HTR-8/SVneo (cell line): Measurements from ENCODE around the gene TGFB2.

ENCODE experiments used
- DNase-seq: peaks from one replicate; pipeline ENCODE4 v3.0.0; 2011; ENCODE audit warnings: low spot score, mixed read lengths; ENCODE audit not compliant: insufficient read length
- FAIRE-seq: peaks from 2 replicates; lab custom pipeline; 2011; peaks lifted over from hg19 to GRCh38; lab: Jason Lieb, UNC

TGFB2 gene

DNA sequence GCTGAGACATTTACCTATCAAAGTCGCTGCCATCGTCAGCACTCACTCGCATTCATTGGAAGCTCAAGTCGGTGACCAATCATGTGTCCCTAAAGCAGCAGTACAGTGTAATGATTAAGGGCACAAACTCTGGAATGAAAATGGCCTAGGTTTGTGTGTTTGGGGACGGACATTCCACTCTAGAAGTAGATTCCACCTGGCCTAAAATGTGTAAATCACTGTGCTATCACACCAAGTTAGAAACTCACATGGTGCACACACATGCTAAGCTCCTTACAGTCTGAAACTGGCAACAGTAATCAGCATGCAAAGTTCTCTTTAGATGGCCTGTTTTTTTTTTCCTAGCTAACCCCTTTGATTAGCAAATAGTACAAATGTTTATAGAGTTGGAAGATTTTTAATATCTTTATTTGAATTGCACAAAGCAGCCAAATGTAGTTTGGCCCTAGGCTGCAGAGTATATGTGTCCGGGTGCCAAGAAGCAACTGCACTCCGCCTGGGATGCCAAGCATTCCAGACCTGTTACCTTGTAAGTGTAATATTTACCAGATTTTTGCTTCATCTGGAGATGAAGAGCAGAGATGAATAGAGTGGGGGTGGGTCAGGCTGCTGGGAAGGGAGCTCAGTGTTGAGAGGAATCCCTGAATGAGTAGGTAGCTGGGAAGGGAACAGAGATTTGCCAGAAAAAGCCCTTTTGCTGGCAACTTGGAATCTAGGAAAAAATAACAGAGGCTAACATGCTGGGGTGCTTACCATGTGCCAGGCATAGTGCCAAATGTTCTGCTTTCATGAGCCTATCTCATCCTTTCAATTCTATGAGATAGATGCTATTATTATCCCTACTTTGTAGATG is 35.2 kb downstream of the TGFB2 start:
- peak; percentile 63 for FAIRE-seq
- DNase-seq: peak; percentile 74

DNA sequence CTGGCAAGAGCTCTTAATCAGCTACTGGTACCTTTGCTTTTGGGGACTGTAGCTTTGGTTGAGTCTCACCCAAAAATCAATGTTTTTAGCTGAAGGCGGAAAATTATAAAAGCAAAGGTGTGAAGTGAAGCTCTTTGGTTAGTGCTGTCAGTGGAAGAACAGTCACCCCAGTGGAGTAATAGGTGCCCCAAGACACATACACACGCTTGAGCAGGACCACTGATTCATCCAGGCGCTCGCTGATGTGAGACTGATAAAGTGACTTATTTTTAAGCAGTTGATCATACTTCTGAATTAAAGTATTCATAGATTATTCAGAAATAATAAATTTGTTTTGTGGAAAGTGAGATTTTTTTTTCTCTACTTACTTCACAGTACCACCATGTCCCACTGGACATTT is 37.1 kb downstream of the TGFB2 start:
- DNase-seq (no peak), FAIRE-seq (no peak)

DNA sequence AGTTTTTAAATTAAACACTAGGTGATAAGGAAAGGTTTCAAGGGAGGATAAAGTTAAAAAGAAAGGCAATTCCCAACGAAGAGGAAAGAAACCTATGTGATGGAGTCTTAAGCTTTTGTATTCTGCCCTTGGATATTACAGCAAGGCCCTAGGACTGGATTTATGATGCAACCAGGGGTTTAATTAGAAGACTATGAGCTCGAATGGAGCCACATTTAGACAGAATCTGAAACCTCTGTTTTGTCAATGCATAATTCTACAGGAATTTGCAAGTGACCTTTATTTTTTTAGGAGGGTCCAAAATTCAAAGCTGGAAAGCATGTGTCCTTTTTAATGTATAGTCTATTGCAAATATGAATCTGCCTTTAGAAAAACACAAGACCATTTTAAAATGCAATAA is 37.9 kb downstream of the TGFB2 start:
- DNase-seq: no peak

DNA sequence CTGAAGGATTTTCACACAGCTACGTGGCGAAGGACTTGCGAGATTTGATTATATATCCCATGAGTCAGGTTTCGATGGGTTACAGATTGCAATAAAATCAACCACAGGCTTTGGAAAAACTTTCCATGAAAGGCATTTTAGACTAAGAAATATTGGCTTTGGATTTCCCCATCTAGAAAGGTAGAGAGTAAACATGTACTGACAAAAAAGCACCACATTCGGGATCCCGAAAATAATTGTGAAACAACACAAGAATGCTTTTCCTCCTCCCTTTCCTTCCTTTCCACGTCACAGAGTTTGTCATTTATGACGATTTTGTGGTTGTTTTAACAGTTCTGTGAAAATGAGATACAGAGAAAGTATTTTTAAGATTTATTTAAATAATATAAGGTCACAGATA is 38.5 kb downstream of the TGFB2 start:
- no peak for DNase-seq
- no peak for FAIRE-seq

More for the DNA sequence above, 37.9 kb downstream of the TGFB2 start:
- no peak for FAIRE-seq

DNA sequence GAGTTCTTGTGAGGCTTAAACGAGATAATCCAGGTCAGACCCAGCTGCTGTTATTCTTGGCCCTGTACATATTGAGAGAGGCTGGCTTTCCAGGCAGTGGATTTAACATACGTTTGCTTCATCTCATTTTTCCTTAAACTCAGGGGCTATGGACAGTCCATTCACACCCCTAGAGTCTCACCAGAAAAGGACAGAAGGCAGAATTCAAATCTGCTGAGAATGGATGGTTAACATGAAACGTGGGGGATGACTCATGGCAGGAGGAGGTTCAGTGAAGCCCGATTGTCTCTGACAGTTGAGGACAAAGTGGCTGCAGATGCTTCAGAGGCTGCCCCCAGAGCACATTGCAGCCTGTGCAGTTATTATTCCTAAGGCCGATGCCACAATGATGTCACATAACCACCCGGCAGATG is 39.5 kb downstream of the TGFB2 start:
- DNase-seq: no peak
- peak; percentile 59 for FAIRE-seq

DNA sequence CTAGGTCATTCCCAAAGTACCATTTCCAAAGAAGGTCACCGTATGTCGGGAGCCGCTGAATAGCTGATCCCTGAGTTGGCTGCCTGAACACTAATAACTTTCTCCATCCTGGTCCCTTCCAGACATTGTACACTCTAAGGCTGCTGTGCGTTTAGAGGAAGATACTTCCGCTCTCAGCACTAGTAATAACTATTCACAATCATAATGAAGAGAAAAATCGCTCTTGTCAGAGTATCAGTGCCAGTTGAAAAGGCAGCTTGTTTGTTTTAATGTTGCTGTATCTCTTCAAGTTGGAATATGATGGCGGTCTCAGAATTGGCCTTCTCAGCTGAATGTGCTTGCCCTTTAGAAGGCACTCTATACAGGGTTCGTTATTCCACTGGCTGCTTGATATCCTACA is 43.5 kb downstream of the TGFB2 start:
- FAIRE-seq: no peak

DNA sequence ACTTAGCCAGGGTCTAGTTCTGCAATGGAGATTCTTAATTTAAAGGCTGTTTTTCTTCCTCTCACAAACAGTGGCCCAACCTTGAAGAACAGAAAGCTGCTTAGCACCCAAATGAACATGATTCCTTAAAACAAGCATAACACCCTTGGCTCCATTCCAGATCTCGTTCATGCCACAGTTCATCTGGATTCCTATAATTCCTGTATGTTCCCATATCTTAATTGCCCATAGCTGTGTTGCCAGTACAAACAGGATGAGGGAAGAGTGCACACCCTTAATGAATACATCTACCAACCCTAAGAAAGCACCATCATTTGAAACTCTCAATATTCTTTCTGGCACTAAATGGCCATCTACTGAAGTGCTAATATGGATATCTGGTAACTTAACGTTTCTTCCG is 45.5 kb downstream of the TGFB2 start:
- DNase-seq: no peak
- no peak for FAIRE-seq

More for the DNA sequence above, 43.5 kb downstream of the TGFB2 start:
- DNase-seq: no peak

DNA sequence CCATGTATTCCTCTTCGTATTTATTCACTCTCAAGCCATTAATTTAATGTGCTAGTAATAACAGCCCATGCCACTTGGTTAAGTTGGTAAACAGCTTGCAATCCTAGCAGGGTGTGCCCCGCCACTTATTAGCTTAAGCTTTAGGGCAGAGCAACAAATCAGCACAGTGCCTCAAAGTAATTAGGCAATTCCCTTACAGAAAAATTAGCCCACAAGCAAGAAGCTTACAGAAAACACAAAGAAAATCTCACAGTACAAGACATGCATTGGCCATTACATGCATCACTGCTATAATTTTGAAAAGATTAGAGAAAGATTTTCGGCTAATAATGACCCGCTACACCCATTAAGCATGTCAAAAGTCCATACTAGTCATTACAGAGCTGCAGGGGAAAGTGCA is 47.6 kb downstream of the TGFB2 start:
- no peak for FAIRE-seq
- no peak for DNase-seq

DNA sequence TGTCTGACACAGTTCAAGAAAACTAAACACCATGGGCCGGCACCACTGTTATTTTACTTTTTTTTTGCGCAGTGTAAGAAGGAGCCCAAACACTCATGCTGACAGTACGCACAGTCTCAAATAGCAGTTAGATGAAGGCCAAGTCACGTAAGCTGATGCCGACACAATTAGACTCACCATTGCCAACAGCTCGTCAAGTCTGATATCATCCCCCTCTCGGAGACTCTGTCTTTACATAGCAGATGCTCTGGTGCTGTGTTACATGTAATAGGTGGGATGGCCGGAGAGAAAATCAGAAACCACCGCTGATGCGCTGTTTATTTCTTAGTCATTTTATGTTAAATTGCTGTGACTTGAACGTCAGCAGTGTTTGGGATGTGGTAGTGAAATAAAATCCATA is 49.3 kb downstream of the TGFB2 start:
- DNase-seq (no peak), FAIRE-seq (peak; percentile 31)

DNA sequence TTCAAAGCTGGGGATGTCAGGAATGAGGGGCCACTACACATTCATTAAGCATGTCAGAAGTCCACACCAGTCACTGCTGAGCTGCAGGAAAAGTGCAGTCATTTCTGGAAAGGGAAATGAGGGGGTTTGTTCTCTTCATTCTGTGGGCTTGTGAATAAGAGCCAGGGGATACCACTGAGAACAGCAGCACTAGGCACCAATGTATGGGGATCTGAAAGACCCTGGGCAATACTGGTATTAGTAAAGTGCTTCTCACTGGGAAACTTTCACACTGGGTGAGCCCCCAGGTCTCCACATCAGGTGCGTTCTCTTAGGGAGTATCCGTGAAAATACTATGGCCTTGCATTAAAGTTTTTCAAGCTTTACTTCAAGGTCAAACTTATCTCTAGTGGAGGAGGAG is 49.9 kb downstream of the TGFB2 start:
- FAIRE-seq (no peak), DNase-seq (no peak)

DNA sequence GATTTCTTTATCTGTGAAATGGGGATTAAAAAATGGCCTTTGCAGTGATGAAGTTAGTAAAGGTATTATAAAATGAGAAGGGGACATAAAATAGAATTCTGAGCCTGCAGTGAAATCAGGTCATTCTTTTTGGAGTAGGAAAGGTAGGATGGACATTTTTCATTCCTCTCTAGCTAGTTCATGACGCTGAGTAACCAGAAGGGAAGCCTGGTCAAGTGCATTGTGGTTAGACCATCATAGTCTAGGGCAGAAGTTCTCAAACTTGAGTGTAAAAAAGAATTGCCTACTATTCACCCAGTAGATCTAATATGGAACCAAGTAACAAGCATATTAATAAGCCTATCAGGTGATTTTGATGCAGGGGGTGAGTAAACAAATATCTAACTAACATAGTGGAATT is 50.8 kb downstream of the TGFB2 start:
- DNase-seq: no peak
- FAIRE-seq: no peak

DNA sequence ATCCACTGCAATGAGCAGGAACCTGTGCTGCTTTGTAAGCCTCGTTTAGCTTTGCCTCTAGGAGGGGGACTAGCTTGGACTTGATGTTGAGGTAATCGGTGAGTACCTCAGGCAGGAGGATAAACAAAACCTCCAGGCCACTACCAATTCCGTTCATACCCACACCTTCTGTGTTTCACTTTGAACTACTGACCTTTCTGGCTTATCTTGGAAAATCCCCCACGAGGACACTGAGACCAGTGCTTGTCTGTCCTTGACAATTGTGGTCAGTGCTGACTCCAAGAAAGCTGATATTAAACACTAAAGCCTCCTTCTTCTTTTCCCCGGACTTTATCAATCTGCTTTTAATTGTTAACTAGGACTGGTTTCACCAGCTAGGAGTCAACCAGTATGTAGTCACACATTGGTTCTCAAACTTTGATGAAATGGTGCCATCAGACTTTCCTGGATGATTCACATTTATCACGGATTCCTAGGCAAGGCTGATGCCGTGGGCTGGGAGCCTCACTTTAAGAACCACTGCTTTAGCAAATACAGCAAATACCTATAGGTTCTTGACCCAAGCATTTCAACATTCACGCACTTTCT is 52.7 kb downstream of the TGFB2 start:
- FAIRE-seq (no peak), DNase-seq (no peak)

DNA sequence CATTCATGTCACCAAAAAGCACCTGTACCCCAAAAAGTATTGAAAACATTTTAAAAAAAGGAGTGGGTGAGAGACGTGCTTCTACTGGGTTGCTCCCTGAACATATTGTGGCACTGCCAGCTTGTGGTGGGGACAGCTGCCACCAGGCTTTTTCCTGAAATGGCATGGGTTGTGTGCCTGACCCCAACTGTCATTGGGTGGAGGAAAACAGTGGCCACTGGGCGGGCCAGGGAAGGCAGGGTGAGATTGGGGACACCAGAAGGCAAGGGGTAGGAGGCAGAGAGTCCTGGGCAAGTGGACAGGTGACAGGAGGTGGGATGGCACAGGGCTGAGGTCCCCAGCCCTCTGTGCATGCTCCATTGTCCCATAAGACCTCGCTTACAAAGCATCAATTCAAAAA is 55.5 kb downstream of the TGFB2 start:
- DNase-seq (no peak), FAIRE-seq (no peak)

DNA sequence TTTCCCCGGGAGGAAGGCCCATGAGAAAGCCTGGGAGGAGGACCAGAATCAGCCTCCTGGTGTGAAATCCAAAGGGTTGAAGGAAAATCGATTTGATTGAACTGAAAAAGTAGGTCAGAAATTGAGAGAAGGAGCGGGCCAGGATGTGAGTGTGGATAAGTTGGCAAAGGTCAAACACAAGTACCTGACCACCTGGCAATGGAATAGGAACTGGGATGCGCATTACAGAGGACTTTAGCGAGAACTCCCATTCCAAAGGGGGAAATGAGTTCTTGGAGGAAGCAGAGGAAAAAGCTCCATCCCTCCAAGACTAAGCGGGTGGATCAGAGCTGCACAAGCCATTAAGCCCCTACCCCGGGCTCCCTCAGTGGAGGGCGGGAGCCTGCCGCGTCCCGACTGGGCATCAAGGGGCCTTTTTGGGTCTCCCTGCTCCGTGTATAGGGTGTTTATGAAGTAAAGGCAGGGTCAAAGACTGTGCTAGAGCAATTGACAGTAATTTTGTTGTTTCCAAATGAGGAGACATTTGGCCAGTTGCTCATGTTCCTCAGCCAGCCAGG is 56.4 kb downstream of the TGFB2 start:
- no peak for FAIRE-seq

DNA sequence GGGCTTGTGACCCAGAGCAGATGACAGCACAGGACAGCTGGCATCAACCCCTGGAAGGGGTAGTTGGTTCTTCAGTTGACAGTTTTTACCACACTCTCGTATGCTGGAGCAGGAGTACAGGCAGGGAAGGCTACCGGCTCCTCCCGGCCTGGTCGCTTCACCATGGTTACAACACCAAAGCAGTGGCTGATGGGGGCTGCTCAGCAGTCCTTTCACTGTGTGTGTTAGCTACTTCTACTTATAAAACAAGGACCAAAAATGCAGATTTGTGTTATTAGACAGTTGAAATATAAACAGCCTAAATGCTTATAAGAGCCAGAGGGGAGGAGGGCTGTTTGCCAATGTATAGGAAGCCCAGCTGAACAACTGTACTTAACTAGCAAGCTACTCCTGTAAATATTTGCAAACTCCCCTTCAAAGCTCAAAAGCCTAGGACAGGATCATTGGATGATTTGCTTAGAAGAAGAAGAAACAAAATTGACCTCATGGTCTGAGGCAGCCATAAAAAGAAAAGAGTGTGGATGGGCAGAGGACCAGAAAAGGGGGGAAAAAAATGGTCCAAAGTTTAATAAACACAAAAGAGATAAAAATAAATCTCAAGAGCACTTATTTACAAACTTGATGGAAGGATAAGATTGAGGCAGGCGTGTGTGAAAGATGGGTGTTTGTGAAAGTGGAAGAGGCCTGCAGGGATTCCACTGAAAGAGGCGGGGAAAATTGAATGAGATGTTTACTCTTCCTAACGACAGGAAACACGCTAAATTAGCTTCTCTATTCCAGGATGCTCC is 57.1 kb downstream of the TGFB2 start:
- DNase-seq: no peak
- FAIRE-seq: no peak

More for the DNA sequence above, 56.4 kb downstream of the TGFB2 start:
- no peak for DNase-seq

DNA sequence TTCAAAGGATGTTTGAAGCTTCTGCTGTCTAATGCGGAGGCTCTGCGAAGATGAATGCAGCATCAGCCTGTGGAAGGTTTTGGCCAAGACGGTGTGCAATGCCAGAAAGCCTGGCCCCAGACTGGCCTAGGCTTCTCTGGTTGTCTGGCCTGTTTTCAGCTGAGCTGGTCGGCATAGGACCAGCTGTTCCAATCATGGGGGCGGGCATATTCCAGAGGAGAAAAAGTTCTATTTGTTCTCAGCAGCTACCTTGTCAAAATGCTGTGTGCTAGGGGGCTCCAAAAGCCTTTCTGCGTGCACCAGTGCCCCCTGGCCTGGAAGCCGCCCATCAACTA is 57.6 kb downstream of the TGFB2 start:
- no peak for DNase-seq
- FAIRE-seq: no peak

DNA sequence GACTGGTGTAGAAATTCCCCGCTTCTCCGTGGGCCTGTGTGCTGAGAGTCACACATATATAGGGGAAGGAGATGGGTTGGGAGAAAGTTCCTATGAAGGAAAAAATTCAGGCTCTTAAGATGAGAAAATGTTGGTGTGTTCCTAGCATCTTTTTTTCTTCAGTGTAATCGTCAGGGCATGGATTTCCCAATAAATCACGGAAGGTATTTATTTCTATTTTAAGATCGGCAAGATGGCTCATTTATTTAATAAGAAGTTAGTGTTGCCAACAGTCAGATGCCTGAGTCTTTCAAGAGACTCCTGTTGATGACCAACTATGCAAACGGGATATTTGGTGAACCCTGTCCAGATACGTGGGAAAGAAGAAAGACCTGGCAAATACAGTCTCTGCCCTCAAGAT is 58.2 kb downstream of the TGFB2 start:
- FAIRE-seq: no peak

DNA sequence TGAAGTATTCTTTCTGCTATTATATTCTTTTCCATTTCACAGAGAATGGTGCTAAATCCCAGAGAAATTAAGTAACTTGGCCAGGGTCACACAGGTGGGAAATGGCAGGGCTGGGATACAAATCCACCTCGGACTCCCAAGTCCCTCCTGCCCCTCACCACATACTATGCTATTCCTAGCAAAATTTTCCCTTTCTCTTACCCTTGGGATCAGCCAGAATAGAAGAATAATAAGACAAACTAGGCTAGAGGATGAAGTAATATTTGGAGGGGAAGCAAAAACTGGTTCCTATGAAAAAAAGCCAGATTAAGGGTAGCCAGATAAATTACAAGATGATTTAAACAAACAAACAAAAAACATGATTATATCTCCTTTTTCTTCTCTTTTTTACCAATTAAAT is 62.5 kb downstream of the TGFB2 start:
- FAIRE-seq (no peak), DNase-seq (no peak)

More for the DNA sequence above, 58.2 kb downstream of the TGFB2 start:
- no peak for DNase-seq

DNA sequence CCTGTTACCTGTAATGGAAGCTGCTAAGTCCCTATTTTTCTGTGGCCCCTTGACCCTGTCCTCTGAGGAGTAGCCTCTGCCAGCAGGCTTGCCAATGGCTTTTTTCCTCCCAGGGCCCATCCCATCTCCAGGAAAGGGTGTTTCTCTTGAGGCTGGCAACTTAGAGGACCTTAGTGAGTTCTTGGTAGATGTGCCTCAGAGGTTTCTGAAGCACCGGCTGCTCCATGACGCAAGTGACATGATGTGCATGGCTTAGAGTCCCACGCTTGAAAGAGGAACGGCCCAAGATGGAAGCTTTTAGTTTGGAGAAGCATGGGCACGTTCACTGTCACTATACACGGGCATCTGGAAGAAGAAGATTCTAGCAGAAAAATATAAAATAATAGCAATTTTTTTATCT is 63.0 kb downstream of the TGFB2 start:
- DNase-seq: no peak
- no peak for FAIRE-seq

DNA sequence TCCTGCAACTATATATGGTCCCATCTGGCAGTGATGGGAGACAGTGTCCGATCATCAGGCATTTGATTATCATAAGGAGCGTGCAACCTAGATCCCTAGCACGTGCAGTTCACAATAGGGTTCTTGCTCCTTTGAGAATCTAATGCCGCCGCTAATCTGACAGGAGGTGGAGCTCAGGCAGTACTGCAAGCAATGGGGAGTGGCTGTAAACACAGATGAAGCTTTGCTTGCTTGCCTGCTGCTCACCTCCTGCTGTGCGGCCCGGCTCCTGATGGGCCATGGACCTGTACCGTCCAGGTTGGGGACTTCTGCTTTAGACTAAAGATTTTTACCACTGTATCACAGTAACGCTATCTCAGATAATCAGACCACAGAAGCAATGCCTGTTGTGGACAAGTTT is 63.8 kb downstream of the TGFB2 start:
- FAIRE-seq: no peak
- no peak for DNase-seq

DNA sequence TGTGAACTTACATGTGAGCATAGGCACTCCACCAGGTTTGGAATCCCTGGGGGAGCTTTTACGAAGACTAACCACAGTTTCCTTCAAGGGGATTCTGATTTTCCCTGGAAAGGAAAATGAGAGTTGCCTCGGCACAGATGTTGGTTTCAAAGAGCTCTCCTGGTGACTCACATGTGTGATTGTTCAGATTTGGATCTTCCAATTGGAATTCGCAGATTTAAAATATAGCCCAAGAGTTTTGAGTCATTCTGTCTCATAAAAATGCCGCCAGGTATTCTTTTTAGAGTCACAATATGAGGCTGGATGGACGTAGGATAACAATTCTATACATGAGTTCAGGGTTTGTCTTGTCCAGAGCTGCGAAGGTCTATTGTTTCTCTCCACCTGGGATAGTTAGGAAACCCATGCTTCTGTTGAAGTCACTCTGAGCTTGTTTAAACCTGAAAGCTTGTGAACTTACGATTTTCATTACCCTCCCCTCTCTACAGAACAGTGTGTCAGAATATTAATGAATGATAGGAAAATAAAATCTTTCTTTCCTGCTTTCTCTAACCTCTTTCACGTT is 64.9 kb downstream of the TGFB2 start:
- FAIRE-seq: no peak
- DNase-seq: no peak
